ENCODE data around the gene CEBPZOS. TPM values are rescaled to one million over a fixed set of nuclear protein-coding genes. Genes with fewer than 3 reads are reported as not detected.

CEBPZOS gene
- total and polyA plus RNA-seq, 2 of the 8 experiments (the other 6 are each of a cell fraction or from before 2014, with no cell fraction given), result 27.3 to 43.5 TPM

- TF ChIP-seq SAP30 (IDR thresholded peaks at IDR 0.05; ENCODE audit: insufficient read depth, insufficient replicate concordance, low read length) (no peak), ATF2 (IDR thresholded peaks at IDR 0.05; ENCODE audit: low read length) (no peak)
Observed at GRCh38 chr2:37191253-37191652, 5.0 kb upstream of the CEBPZOS start (continued).

Measured in H1 (cell line).